ENCODE measurements around the gene SH3PXD2A.

Gene SH3PXD2A

DNA sequence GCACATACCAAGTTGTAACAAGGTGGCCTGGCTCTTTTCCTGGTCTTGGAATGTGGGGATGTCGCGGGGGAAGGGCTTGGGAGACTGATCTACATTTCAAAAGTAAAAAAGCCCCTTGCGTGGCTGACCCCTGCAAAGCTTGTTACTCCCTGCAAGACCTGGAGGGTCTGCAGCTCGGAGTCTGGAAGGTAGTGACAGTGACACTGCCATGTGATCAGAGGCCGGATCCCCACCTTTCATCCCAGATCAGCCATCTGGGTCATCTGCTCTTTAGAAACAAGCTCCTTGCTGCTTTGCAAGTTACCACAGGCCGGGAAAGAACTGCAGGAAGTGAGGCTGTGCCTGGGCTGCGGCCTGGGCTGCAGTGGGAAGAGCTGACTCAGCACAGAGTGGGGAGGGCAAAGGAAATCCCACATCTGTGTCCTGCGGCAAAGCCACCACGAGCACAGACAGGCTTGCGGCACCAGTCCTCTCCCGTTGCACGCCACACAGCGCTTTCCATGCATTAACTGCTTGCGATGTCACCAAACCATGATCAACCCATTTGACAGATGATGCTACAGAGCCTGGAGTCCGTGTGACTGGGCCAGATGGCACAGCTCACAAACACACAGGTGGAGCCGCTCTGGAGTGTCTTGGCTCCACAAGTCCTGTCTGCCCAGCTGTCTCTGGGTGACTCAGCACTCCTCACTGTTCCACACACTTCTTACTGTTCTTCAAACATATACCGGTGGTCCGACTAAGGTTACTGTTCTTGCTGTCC is 97.7 kb downstream of the SH3PXD2A start:
- Histone ChIP-seq H3K27me3 (no peaks in the 10 kb centered on the region), H3K9me3 (no peaks in the 10 kb centered on the region; the same call in 1 of the 2 replicates), H3K4me1 (peaks cover 6% of the 10 kb centered on the region; the same call in 1 of the 2 replicates), H3K4me3 (ENCODE audit: low read depth, low read length) (no peak overlapping the region), H3K36me3 (no peaks in the 10 kb centered on the region)
- DNase-seq: no peak
- TF ChIP-seq, protein P1, sequence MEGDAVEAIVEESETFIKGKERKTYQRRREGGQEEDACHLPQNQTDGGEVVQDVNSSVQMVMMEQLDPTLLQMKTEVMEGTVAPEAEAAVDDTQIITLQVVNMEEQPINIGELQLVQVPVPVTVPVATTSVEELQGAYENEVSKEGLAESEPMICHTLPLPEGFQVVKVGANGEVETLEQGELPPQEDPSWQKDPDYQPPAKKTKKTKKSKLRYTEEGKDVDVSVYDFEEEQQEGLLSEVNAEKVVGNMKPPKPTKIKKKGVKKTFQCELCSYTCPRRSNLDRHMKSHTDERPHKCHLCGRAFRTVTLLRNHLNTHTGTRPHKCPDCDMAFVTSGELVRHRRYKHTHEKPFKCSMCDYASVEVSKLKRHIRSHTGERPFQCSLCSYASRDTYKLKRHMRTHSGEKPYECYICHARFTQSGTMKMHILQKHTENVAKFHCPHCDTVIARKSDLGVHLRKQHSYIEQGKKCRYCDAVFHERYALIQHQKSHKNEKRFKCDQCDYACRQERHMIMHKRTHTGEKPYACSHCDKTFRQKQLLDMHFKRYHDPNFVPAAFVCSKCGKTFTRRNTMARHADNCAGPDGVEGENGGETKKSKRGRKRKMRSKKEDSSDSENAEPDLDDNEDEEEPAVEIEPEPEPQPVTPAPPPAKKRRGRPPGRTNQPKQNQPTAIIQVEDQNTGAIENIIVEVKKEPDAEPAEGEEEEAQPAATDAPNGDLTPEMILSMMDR (IDR thresholded peaks at IDR 0.05; ENCODE audit: low read depth, low read length): no peak

DNA sequence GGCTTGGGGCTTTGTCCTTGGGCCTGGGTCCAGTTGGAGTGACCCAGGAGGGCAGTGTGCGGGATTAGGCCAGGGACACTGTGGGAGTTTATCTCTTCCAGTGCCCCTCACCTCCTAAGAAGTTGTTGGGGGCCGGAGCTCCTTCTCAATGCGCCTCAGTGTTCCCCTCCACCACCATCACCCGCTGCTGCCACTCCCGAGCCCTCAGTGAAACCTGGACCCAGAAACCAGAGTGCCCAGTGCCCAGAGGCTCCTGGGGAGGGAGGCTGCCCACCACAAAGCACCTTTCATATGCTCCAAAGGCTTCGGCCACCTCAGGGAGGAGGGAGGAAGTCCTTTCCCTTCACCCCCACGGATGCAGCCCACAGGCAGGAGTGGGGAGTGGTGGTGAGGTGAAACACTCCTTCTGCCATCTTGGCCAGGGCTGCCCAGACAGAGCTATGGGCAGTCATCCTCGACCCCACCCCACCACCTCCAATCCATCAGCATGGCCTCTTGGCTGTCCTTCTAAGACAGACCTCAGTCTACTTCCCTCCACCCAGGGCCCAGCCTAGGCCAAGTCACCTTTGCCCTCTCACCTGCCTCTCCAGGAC is 99.0 kb downstream of the SH3PXD2A start:
- no peak for DNase-seq
- TF ChIP-seq, protein P1 (IDR thresholded peaks at IDR 0.05; ENCODE audit: low read depth, low read length): no peak
- Histone ChIP-seq H3K27me3 (no peaks in the 10 kb centered on the region), H3K9me3 (no peaks in the 10 kb centered on the region; the same call in 1 of the 2 replicates), H3K36me3 (no peaks in the 10 kb centered on the region), H3K4me3 (ENCODE audit: low read depth, low read length) (no peak overlapping the region), H3K4me1 (peaks cover 3% of the 10 kb centered on the region; the same call in 1 of the 2 replicates)

DNA sequence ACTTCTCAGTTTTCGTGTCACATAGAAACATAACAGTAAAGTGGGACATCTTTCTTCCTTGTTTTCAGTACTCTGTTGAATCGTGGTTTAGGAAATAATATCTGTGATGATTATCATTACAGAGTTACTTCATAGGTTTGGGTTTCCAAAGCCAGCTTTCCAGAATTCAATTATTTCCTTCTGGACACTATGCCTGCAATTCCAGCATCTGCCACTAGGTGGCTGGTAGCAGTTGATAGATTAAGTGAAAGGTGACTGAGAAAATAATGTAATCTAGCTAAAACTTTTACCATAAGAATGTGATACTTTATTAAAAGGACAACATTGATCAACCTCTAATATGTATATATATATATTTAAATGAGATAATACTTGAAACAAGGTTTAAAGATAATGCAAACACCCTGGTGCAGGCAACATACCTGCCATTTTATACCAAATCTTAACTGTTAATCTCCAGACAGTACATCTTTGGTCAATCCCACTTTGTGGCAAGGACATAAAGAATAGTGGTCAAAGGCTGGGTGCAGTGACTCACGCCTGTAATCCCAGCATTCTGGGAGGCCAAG is 102.6 kb downstream of the SH3PXD2A start:
- Histone ChIP-seq H3K4me1 (no peaks in the 10 kb centered on the region), H3K27me3 (no peaks in the 10 kb centered on the region), H3K4me3 (ENCODE audit: low read depth, low read length) (no peak overlapping the region), H3K9me3 (no peaks in the 10 kb centered on the region; the same call in 1 of the 2 replicates), H3K36me3 (no peaks in the 10 kb centered on the region)
- no peak for DNase-seq
- TF ChIP-seq, protein P1 (IDR thresholded peaks at IDR 0.05; ENCODE audit: low read depth, low read length): peak; percentile 85

DNA sequence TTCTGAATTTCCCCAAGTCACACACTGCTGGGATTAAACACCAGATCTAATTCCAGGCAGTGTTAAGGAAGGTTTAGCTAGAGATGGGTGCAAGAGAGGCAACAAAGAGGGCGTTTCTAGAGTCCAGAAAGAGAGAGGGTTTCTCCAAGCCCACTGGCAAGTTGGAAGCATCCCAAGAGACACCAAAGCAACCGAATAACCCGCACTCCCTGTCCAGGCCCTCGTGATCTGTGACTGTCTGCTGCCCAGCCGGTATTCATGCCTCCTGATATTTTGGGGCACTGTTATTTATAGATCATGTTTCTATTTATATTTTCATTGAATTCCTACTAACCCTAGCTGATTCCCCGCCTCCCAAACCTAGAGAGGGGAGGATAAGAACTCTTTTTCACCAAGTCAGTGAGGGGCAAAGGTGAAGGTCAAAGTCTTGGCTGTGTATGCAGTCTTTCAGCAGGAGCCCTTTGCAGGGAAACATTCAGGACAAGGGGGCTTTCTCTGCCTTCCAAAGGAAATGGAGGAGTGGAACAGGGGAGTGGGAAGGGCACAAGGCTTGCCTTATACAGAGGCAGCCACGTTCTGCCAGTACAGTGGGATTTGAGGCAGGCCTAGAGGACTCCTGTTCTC is 103.6 kb downstream of the SH3PXD2A start:
- no peaks in the 10 kb centered on the region for H3K36me3 ChIP-seq
- no peaks in the 10 kb centered on the region for H3K27me3 ChIP-seq
- H3K4me1 ChIP-seq: no peaks in the 10 kb centered on the region
- TF ChIP-seq, protein P1 (IDR thresholded peaks at IDR 0.05; ENCODE audit: low read depth, low read length): no peak
- no peaks in the 10 kb centered on the region; the same call in 1 of the 2 replicates for H3K9me3 ChIP-seq
- DNase-seq: no peak
- H3K4me3 ChIP-seq (ENCODE audit: low read depth, low read length): no peak overlapping the region

DNA sequence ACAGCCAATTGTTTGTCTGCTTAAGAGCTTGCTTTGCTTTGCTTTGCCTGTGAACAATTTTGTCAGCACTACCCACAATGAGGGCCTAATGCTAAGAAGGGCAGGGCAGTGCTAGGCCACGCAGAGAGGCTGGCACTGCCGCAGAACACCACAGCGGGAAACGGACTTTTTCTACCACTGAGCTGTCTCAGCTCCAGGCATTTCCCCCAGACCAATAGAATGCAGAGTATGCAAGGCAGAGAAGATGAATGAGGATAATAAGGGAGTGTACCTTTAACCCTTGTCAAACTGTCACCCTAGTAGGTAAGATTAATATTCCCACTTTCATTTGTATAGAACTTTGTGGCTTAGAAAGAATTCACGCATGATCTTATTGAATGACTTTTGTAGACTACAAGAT is 104.5 kb downstream of the SH3PXD2A start:
- H3K36me3 ChIP-seq: no peaks in the 10 kb centered on the region
- no peak for DNase-seq
- no peaks in the 10 kb centered on the region for H3K27me3 ChIP-seq
- no peak overlapping the region for H3K4me3 ChIP-seq (ENCODE audit: low read depth, low read length)
- no peaks in the 10 kb centered on the region; the same call in 1 of the 2 replicates for H3K9me3 ChIP-seq
- no peaks in the 10 kb centered on the region for H3K4me1 ChIP-seq
- TF ChIP-seq, protein P1 (IDR thresholded peaks at IDR 0.05; ENCODE audit: low read depth, low read length): no peak
